HG03342 (cell line): ENCODE measurements around the gene IL4I1.
"Not testable (repeated sequence)": the region's sequence is repeated elsewhere in the genome, so short reads cannot be mapped to it uniquely, and the experiment has no call there.

Experiments
- ATAC-seq: cut with Tn5 transposase; IDR thresholded peaks from one replicate; pipeline ENCODE4 v1.9.1; 2021; ENCODE audit warnings: mild to moderate bottlenecking, moderate library complexity; ENCODE audit not compliant: unreplicated experiment

The IL4I1 gene

GRCh38 chr19:49924881-49925210 is 28.2 kb upstream of the IL4I1 start:
- ATAC-seq: not testable (repeated sequence)

GRCh38 chr19:49924004-49924880 is 27.6 kb upstream of the IL4I1 start:
- no peak for ATAC-seq

GRCh38 chr19:49923055-49924003 is 26.6 kb upstream of the IL4I1 start:
- ATAC-seq: no peak

GRCh38 chr19:49921871-49922795 is 25.4 kb upstream of the IL4I1 start:
- no peak for ATAC-seq

- ATAC-seq: no peak
Observed at GRCh38 chr19:49920624-49921363, 24.1 kb upstream of the IL4I1 start.

- ATAC-seq: no peak
Observed at GRCh38 chr19:49918089-49918488, 21.4 kb upstream of the IL4I1 start.

- ATAC-seq: no peak
Observed at GRCh38 chr19:49916839-49917733, 20.4 kb upstream of the IL4I1 start.

- no peak for ATAC-seq
Observed at GRCh38 chr19:49915271-49915670, 18.6 kb upstream of the IL4I1 start.

GRCh38 chr19:49913720-49914119 is 17.0 kb upstream of the IL4I1 start:
- ATAC-seq: no peak

GRCh38 chr19:49912965-49913685 is 16.4 kb upstream of the IL4I1 start:
- ATAC-seq: no peak

- no peak for ATAC-seq
Observed at GRCh38 chr19:49911381-49912145, 14.9 kb upstream of the IL4I1 start.

- ATAC-seq: no peak
Observed at GRCh38 chr19:49910179-49910578, 13.5 kb upstream of the IL4I1 start.

- ATAC-seq: no peak
Observed at GRCh38 chr19:49908480-49909420, 12.1 kb upstream of the IL4I1 start.

GRCh38 chr19:49907745-49908446 is 11.2 kb upstream of the IL4I1 start:
- peak; percentile 47 for ATAC-seq

- no peak for ATAC-seq
Observed at GRCh38 chr19:49906879-49907564, 10.3 kb upstream of the IL4I1 start.
